Loucy (cell line): ENCODE data around the gene ZNF598.

ENCODE experiments used
- EZH2phosphoT487 ChIP-seq: fragments of 200-600 bp; IDR thresholded peaks from 2 replicates; pipeline ENCODE4 v1.6.1; 2018; ENCODE audit warnings: antibody characterized with exemption, mild to moderate bottlenecking, moderate library complexity, borderline replicate concordance
- TF ChIP-seq, protein P1 (sequence below): fragments of 200-600 bp; sonication (generic); conservative IDR thresholded peaks from 2 replicates; pipeline ENCODE4 v1.5.1; 2014; ENCODE audit warnings: mild to moderate bottlenecking, antibody characterized with exemption, low read length

DNA sequence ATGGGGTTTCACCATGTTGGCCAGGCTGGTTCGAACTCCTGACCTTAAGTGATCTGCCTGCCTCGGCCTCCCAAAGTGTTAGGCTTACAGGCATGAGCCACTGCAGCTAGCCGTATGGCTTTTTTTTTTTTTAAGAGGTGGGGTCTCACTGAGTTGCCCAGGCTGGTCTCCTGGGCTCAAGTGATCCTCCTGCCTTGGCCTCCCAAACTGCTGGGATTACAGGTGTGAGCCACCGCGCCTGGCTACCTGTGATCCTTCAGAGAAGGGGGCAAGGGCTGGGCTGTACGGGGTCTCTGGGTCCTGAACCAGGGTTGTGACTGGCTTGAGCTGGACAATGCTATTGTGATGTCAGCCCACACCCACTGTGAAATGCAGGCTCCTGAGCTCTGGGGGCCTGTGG lies 43.2 kb downstream of the ZNF598 start, which contains the start of gene RNF151:
- TF ChIP-seq, protein P1, sequence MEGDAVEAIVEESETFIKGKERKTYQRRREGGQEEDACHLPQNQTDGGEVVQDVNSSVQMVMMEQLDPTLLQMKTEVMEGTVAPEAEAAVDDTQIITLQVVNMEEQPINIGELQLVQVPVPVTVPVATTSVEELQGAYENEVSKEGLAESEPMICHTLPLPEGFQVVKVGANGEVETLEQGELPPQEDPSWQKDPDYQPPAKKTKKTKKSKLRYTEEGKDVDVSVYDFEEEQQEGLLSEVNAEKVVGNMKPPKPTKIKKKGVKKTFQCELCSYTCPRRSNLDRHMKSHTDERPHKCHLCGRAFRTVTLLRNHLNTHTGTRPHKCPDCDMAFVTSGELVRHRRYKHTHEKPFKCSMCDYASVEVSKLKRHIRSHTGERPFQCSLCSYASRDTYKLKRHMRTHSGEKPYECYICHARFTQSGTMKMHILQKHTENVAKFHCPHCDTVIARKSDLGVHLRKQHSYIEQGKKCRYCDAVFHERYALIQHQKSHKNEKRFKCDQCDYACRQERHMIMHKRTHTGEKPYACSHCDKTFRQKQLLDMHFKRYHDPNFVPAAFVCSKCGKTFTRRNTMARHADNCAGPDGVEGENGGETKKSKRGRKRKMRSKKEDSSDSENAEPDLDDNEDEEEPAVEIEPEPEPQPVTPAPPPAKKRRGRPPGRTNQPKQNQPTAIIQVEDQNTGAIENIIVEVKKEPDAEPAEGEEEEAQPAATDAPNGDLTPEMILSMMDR, result no peak
- TF ChIP-seq EZH2phosphoT487, result no peak
